Mesothelial cell of epicardium (in vitro differentiated cells): Measurements from ENCODE around the gene TOLLIP. TPM values are rescaled to one million over a fixed set of nuclear protein-coding genes. Genes with fewer than 3 reads are reported as not detected.

Source experiments
- DNase-seq, 2 experiments: peaks; one replicate each; pipeline ENCODE4 v3.0.0; 2021; ENCODE audit warnings: low spot score in 2 of 2; ENCODE audit not compliant: unreplicated experiment in 2 of 2
- H3K27ac Mint-ChIP-seq: 2 replicates; pipeline ENCODE4 v1.8.0; 2021; ENCODE audit warnings: mixed read lengths
- H3K27me3 Mint-ChIP-seq: 2 replicates; pipeline ENCODE4 v1.8.0; 2021; ENCODE audit warnings: low read depth, mixed read lengths
- H3K36me3 Mint-ChIP-seq: 2 replicates; pipeline ENCODE4 v1.8.0; 2021; ENCODE audit warnings: mixed read lengths
- H3K4me1 Mint-ChIP-seq: 2 replicates; pipeline ENCODE4 v1.8.0; 2021; ENCODE audit warnings: mixed read lengths
- H3K4me3 Mint-ChIP-seq: 2 replicates; pipeline ENCODE4 v1.8.0; 2021; ENCODE audit warnings: mild to moderate bottlenecking, moderate library complexity, mixed read lengths
- H3K9me3 Mint-ChIP-seq: 2 replicates; pipeline ENCODE4 v1.8.0; 2021; ENCODE audit warnings: mixed read lengths
- CTCF ChIP-seq: fragments of 200-600 bp; sonication (generic); IDR thresholded peaks from one replicate; pipeline ENCODE4 v1.5.0; 2021; ENCODE audit warnings: antibody characterized with exemption; ENCODE audit not compliant: unreplicated experiment
- total RNA-seq: library from RNA; stranded (reverse); gene quantifications from 3 replicates; pipeline ENCODE4 v1.2.1, GENCODE V29; 2021

The TOLLIP gene
- total RNA-seq, 1 donor from 2014 or later = 43.2 TPM

- Mint-ChIP-seq H3K36me3 (peaks cover 2% of the 10 kb centered on the region), H3K27me3 (no peaks in the 10 kb centered on the region), H3K27ac (no peak overlapping the region), H3K9me3 (peaks cover 12% of the 10 kb centered on the region), H3K4me3 (peak overlapping the region; percentile 70), H3K4me1 (peaks cover 2% of the 10 kb centered on the region)
- DNase-seq = no peak
- no peak for TF ChIP-seq CTCF
Observed at GRCh38 chr11:1263010-1263409, 46.4 kb downstream of the TOLLIP start.

- Mint-ChIP-seq H3K36me3 (peaks cover 2% of the 10 kb centered on the region), H3K4me3 (peak overlapping the region; percentile 70), H3K9me3 (peaks cover 12% of the 10 kb centered on the region), H3K4me1 (peaks cover 2% of the 10 kb centered on the region), H3K27me3 (no peaks in the 10 kb centered on the region), H3K27ac (peak overlapping the region; percentile 59)
- DNase-seq = peak; percentile 69 to 86
- TF ChIP-seq CTCF = no peak
Observed at GRCh38 chr11:1262172-1263006, 47.0 kb downstream of the TOLLIP start.

- H3K4me3 Mint-ChIP-seq = peak overlapping the region; percentile 70
- no peak for TF ChIP-seq CTCF
- peaks cover 2% of the 10 kb centered on the region for H3K36me3 Mint-ChIP-seq
- peaks cover 8% of the 10 kb centered on the region for H3K9me3 Mint-ChIP-seq
- no peaks in the 10 kb centered on the region for H3K27me3 Mint-ChIP-seq
- H3K4me1 Mint-ChIP-seq = peaks cover 2% of the 10 kb centered on the region
- H3K27ac Mint-ChIP-seq = no peak overlapping the region
- no peak for DNase-seq
Observed at GRCh38 chr11:1261241-1262071, 48.0 kb downstream of the TOLLIP start.

- H3K4me3 Mint-ChIP-seq = no peak overlapping the region
- no peak for DNase-seq
- peaks cover 2% of the 10 kb centered on the region for H3K36me3 Mint-ChIP-seq
- peaks cover 8% of the 10 kb centered on the region for H3K9me3 Mint-ChIP-seq
- H3K27me3 Mint-ChIP-seq = no peaks in the 10 kb centered on the region
- no peak overlapping the region for H3K27ac Mint-ChIP-seq
- peaks cover 2% of the 10 kb centered on the region for H3K4me1 Mint-ChIP-seq
- no peak for TF ChIP-seq CTCF
Observed at GRCh38 chr11:1260620-1261019, 48.8 kb downstream of the TOLLIP start.

GRCh38 chr11:1260023-1260501 lies 49.4 kb downstream of the TOLLIP start:
- Mint-ChIP-seq H3K4me3 (no peak overlapping the region), H3K27me3 (no peaks in the 10 kb centered on the region), H3K27ac (no peak overlapping the region), H3K4me1 (peaks cover 2% of the 10 kb centered on the region), H3K36me3 (peaks cover 2% of the 10 kb centered on the region), H3K9me3 (peaks cover 6% of the 10 kb centered on the region)
- no peak for TF ChIP-seq CTCF
- no peak for DNase-seq
